Endothelial cell (in vitro differentiated cells): ENCODE measurements around the gene RNF126. TPM values are rescaled to one million over a fixed set of nuclear protein-coding genes. Genes with fewer than 3 reads are reported as not detected.

Experiments
- DNase-seq: peaks from one replicate; pipeline ENCODE4 v3.0.0; 2021; ENCODE audit warnings: low spot score
- H3K27ac Mint-ChIP-seq: one replicate; pipeline ENCODE4 v1.8.0; 2021; ENCODE audit warnings: mixed read lengths, inconsistent platforms; ENCODE audit not compliant: unreplicated experiment
- H3K27me3 Mint-ChIP-seq: one replicate; pipeline ENCODE4 v1.8.0; 2021; ENCODE audit warnings: mild to moderate bottlenecking, moderate library complexity, mixed read lengths, inconsistent platforms; ENCODE audit not compliant: unreplicated experiment
- H3K36me3 Mint-ChIP-seq: one replicate; pipeline ENCODE4 v1.8.0; 2021; ENCODE audit warnings: mild to moderate bottlenecking, low read depth, mixed read lengths, inconsistent platforms; ENCODE audit not compliant: unreplicated experiment
- H3K4me1 Mint-ChIP-seq: one replicate; pipeline ENCODE4 v1.8.0; 2021; ENCODE audit warnings: mild to moderate bottlenecking, mixed read lengths, inconsistent platforms; ENCODE audit not compliant: unreplicated experiment
- H3K4me3 Mint-ChIP-seq: one replicate; pipeline ENCODE4 v1.8.0; 2021; ENCODE audit warnings: mild to moderate bottlenecking, mixed read lengths, inconsistent platforms; ENCODE audit not compliant: unreplicated experiment
- H3K9me3 Mint-ChIP-seq: one replicate; pipeline ENCODE4 v1.8.0; 2021; ENCODE audit warnings: mixed read lengths, inconsistent platforms; ENCODE audit not compliant: unreplicated experiment
- CTCF ChIP-seq: fragments of 200-600 bp; sonication (generic); IDR thresholded peaks from one replicate; pipeline ENCODE4 v1.5.0; 2021; ENCODE audit warnings: antibody characterized with exemption; ENCODE audit not compliant: unreplicated experiment
- total RNA-seq: library from RNA; stranded (reverse); fragmentation: NEBNext Ultra II Directional; extraction: Animal tissue kit (Norgen Biotek cat#: 25700); gene quantifications from one replicate; pipeline ENCODE4 v1.2.1, GENCODE V29; 2021; ENCODE audit not compliant: unreplicated experiment

RNF126 gene
- total RNA-seq, 1 donor from 2014 or later, result 41.7 TPM

GRCh38 chr19:690203-690602, 27.2 kb upstream of the RNF126 start:
- DNase-seq, result no peak
- Mint-ChIP-seq H3K27ac (no peak overlapping the region), H3K9me3 (no peaks in the 10 kb centered on the region), H3K4me1 (no peaks in the 10 kb centered on the region), H3K4me3 (no peak overlapping the region), H3K27me3 (no peaks in the 10 kb centered on the region), H3K36me3 (no peaks in the 10 kb centered on the region)
- no peak for TF ChIP-seq CTCF

DNA sequence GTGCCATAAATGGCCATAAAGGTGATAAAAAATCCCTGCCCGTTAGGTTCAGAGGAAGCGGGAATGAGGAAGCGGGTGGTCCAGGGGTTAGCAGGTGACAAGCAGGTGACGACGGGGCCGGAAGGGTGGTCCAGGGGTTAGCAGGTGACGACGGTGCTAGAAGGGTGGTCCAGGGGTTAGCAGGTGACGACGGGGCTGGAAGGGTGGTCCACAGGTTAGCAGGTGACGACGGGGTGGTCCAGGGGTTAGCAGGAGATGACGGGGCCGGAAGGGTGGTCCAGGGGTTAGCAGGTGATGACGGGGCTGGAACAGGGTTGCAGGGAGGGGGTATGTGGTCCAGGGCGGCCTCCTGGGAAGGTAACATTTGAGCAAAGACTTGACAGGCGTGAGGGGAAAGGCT, 26.0 kb upstream of the RNF126 start:
- H3K9me3 Mint-ChIP-seq, result no peaks in the 10 kb centered on the region

DNA sequence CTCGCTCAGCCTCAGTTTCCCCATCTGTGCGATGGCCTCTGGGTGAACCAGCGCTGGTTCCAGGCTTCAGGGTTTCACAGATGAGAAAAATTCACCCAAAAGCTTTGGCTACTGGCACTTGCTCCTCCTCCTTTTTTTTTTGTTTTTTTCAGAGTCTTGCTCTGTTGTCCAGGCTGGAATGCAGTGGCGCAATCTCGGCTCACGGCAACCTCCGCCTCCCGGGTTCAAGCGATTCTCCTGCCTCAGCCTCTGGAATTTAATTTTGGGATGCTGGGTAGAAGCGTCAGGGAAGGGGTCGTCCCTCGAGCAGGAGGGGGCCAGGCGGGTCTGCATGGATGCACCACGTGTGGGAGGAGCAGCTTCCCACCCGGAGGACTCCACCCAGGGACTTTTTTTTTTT, 25.2 kb upstream of the RNF126 start:
- Mint-ChIP-seq H3K27ac (no peak overlapping the region), H3K4me3 (no peak overlapping the region), H3K9me3 (no peaks in the 10 kb centered on the region), H3K4me1 (no peaks in the 10 kb centered on the region), H3K36me3 (no peaks in the 10 kb centered on the region), H3K27me3 (no peaks in the 10 kb centered on the region)
- no peak for TF ChIP-seq CTCF
- DNase-seq, result no peak

More for the DNA sequence above, 26.0 kb upstream of the RNF126 start:
- no peaks in the 10 kb centered on the region for H3K27me3 Mint-ChIP-seq
- DNase-seq, result no peak
- TF ChIP-seq CTCF, result no peak
- H3K36me3 Mint-ChIP-seq, result no peaks in the 10 kb centered on the region
- peak overlapping the region; percentile 53 for H3K4me3 Mint-ChIP-seq
- no peaks in the 10 kb centered on the region for H3K4me1 Mint-ChIP-seq
- H3K27ac Mint-ChIP-seq, result no peak overlapping the region

DNA sequence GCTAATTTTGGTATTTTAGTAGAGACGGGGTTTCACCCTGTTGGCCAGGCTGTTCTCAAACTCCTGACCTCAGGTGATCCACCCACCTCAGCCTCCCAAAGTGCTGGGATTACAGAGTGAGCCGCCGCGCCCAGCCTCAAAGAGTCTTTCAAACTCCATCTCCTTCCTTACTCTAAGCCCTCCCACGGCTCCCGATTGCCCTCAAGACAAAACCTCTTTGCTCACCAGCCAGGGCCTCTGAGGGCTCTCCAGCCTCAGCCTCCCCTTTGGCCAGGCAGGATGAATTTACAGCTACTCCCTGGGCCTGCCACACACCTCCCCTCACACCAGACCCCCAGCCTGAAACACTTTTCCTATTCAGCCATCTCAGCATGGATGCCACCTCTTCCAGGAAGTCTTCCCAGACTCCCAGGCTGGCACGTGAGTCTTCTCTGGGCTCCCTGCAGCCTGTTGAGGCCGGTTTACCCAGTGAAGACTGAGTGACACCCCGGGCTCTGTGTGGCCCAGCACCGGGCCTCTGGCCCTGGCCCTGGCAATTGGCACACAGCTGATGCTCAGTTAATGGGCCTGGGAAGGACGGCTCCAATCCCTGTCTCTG, 24.7 kb upstream of the RNF126 start:
- no peak for TF ChIP-seq CTCF
- H3K4me3 Mint-ChIP-seq, result no peak overlapping the region
- no peaks in the 10 kb centered on the region for H3K4me1 Mint-ChIP-seq
- H3K27me3 Mint-ChIP-seq, result no peaks in the 10 kb centered on the region
- DNase-seq, result no peak
- no peaks in the 10 kb centered on the region for H3K36me3 Mint-ChIP-seq
- H3K9me3 Mint-ChIP-seq, result no peaks in the 10 kb centered on the region
- no peak overlapping the region for H3K27ac Mint-ChIP-seq

DNA sequence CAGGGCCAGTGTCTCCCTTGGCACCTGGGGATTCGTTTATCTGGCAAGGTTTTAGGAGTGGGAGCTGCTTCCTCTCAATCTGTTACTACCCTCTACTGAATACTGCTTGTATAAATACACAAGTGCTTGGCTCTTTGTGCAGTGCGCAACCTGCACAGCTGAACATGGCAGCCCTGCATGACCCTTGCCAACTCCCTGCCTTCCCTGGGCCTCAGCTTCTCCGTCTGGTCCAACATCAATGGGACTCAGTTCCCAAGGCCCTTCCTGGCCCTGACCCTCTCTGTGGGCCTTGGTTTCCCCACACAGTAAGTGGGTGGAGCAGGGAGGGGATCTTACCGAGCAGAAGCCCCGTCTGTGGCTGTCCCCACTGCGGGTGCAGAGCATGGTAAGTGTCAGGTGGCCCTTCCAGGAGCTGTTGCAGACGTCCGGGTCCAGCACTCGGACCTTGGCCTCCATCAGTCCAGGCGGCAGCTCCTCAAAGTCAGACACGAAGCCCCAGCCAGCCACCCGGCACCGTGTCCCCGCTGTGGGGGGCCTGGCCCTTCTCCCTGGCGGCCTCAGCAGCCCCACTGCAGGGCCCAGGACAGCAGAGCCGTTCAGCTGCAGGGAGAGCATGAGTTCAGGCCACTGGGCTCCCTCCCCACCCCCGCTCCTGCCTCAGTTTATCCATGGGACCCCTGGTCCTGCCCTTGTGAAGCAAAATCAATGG, 23.7 kb upstream of the RNF126 start:
- no peak for DNase-seq
- Mint-ChIP-seq H3K36me3 (no peaks in the 10 kb centered on the region), H3K4me3 (no peak overlapping the region), H3K27ac (no peak overlapping the region), H3K27me3 (no peaks in the 10 kb centered on the region), H3K9me3 (no peaks in the 10 kb centered on the region), H3K4me1 (no peaks in the 10 kb centered on the region)
- TF ChIP-seq CTCF, result no peak
